ENCODE results near the gene TREH.

GRCh38 chr11:118708296-118708695 lies 28.8 kb upstream of the TREH start:
- TF ChIP-seq POLR2A (IDR thresholded peaks at IDR 0.05; ENCODE audit: low read depth, low read length) (no peak), POLR2AphosphoS5 (IDR thresholded peaks at IDR 0.05; ENCODE audit: low read depth, low read length) (no peak), TAF1 (IDR thresholded peaks at IDR 0.05; ENCODE audit: borderline replicate concordance, low read depth, low read length) (no peak)
